Renal pelvis (tissue), 4 donors: ENCODE results near the gene MGLL. TPM values are rescaled to one million over a fixed set of nuclear protein-coding genes. Genes with fewer than 3 reads are reported as not detected.

Experiments used
- DNase-seq: peaks from one replicate; pipeline ENCODE4 v3.0.0-alpha.2; 2013
- polyA plus RNA-seq, 3 donors: library from polyadenylated mRNA; unstranded; fragments of 120-200 nt; gene quantifications; one replicate each; pipeline ENCODE4 v1.2.1, GENCODE V29; 2013; ENCODE audit not compliant: insufficient read length in 3 of 3

MGLL gene
- polyA plus RNA-seq, 3 donors, result 23.7 to 29.9 (median 25.2) TPM

DNA sequence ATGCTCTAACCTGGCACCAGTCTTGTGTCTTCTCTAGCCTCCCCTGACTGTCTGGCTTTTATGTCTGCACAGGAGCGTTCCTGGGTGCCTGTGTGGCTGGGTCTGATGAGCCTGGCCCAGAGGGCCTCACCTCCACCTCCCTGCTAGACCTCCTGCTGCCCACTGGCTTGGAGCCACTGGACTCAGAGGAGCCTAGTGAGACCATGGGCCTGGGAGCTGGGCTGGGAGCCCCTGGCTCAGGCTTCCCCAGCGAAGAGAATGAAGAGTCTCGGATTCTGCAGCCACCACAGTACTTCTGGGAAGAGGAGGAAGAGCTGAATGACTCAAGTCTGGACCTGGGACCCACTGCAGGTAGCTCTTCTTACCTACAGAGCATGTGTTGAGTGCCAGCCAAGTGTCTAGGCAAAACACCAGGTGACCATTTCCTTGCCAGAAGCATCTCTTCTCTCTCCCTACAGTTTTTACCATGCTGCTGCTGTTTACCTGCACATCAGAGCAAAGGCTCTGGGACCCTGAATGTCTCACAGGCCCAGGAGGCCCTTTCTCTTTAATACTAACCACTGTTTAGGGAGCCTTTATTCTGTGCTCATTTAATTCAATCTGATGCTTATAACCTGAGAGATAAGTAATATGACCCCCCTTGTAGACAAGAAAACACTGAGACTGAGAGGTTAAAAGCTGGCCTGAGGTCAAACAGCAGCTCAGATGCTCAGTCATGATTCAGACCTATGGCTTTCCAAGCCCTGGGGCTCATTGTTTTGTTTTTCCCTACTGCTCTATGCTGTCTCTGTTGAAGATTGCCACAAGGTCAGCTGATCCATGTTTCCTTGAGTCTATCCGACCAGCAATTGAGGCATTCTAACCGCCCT is 182.9 kb downstream of the MGLL start:
- DNase-seq, result no peak

Other genes with a start within 250 kb of the MGLL start
- 10 to 100 TPM; 36.2 to 46.4 (median 43.5) TPM for gene TPRA1, start 231.8 kb downstream of the MGLL start, polyA plus RNA-seq
- gene MCM2, start 224.1 kb downstream of the MGLL start, polyA plus RNA-seq, result 10 to 100 TPM; 57.6 to 77.4 (median 72.8) TPM
- 10 to 100 TPM; 50.7 to 61.2 (median 58.6) TPM for gene PODXL2, start 193.3 kb downstream of the MGLL start, polyA plus RNA-seq
- 10 to 100 TPM; 20.0 to 28.2 (median 21.8) TPM for gene ABTB1, start 149.6 kb downstream of the MGLL start, polyA plus RNA-seq
- 1 to 10 TPM; 1.1 to 1.9 (median 1.1) TPM for gene KBTBD12, start 92.7 kb upstream of the MGLL start, polyA plus RNA-seq
- gene SEC61A1, start 229.9 kb upstream of the MGLL start, polyA plus RNA-seq, result 100 to 1,000 TPM; 172 to 182 (median 174) TPM